HFFc6 (cell line): Measurements from ENCODE around the gene MYO3B. TPM values are rescaled to one million over a fixed set of nuclear protein-coding genes. Genes with fewer than 3 reads are reported as not detected.
"Not testable (repeated sequence)": the region's sequence is repeated elsewhere in the genome, so short reads cannot be mapped to it uniquely, and the experiment has no call there.

Source experiments
- DNase-seq: peaks from one replicate; pipeline ENCODE4 v3.0.0-alpha.2; 2018
- H3K27ac Mint-ChIP-seq: 2 replicates; pipeline ENCODE4 v1.8.0; 2020; ENCODE audit warnings: mild to moderate bottlenecking, mixed read lengths
- H3K27me3 Mint-ChIP-seq: 2 replicates; pipeline ENCODE4 v1.8.0; 2021; ENCODE audit warnings: mild to moderate bottlenecking, moderate library complexity, mixed read lengths; ENCODE audit not compliant: insufficient read depth
- H3K36me3 Mint-ChIP-seq: 2 replicates; pipeline ENCODE4 v1.8.0; 2021; ENCODE audit warnings: low read depth, mixed read lengths
- H3K4me1 Mint-ChIP-seq: 2 replicates; pipeline ENCODE4 v1.8.0; 2020; ENCODE audit warnings: low read depth, mixed read lengths
- H3K4me3 Mint-ChIP-seq: 2 replicates; pipeline ENCODE4 v1.8.0; 2020; ENCODE audit warnings: mild to moderate bottlenecking, moderate library complexity, mixed read lengths
- H3K9me3 Mint-ChIP-seq: 2 replicates; pipeline ENCODE4 v1.8.0; 2020; ENCODE audit warnings: mild to moderate bottlenecking, mixed read lengths
- total RNA-seq, 6 experiments: library from RNA; stranded (reverse); fragmentation: NEBNext Ultra II Directional; extraction: Animal tissue kit (Norgen Biotek cat#: 25700); gene quantifications; 2 replicates in 1 of 6; 3 replicates in 5 of 6; pipeline ENCODE4 v1.2.3, GENCODE V29; 2021
- TF ChIP-seq, protein P1 (sequence below): fragments of 200-600 bp; sonication (generic); IDR thresholded peaks from 2 replicates; pipeline ENCODE4 v1.5.0; 2021; ENCODE audit warnings: antibody characterized with exemption, mild to moderate bottlenecking

The MYO3B gene
- total RNA-seq, 6 experiments from 2014 or later = not detected

DNA sequence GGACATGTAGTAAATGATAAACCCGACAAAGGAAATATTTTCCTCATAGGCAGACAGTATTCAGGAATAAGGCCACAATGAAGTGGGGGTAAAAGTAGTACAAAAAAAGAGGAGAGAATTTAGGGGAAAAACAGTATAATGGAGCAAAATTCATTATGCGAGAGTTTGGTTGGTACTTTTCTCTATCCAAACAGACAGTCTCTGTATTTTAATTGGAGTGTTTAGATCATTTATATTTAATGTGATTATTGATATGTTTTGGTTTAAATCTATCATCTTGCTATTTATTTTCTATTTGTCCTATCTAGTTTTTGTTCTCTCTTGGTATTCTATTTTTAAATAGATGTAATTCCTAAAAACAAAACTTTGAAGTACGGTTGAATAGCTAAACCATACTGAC is 366.9 kb downstream of the MYO3B start:
- TF ChIP-seq, protein P1, sequence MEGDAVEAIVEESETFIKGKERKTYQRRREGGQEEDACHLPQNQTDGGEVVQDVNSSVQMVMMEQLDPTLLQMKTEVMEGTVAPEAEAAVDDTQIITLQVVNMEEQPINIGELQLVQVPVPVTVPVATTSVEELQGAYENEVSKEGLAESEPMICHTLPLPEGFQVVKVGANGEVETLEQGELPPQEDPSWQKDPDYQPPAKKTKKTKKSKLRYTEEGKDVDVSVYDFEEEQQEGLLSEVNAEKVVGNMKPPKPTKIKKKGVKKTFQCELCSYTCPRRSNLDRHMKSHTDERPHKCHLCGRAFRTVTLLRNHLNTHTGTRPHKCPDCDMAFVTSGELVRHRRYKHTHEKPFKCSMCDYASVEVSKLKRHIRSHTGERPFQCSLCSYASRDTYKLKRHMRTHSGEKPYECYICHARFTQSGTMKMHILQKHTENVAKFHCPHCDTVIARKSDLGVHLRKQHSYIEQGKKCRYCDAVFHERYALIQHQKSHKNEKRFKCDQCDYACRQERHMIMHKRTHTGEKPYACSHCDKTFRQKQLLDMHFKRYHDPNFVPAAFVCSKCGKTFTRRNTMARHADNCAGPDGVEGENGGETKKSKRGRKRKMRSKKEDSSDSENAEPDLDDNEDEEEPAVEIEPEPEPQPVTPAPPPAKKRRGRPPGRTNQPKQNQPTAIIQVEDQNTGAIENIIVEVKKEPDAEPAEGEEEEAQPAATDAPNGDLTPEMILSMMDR = no peak
- Mint-ChIP-seq H3K36me3 (no peaks in the 10 kb centered on the region), H3K4me1 (no peaks in the 10 kb centered on the region), H3K4me3 (no peak overlapping the region), H3K27me3 (no peaks in the 10 kb centered on the region; the same call in 1 of the 2 replicates), H3K9me3 (peaks cover 12% of the 10 kb centered on the region), H3K27ac (no peak overlapping the region)
- DNase-seq = no peak

DNA sequence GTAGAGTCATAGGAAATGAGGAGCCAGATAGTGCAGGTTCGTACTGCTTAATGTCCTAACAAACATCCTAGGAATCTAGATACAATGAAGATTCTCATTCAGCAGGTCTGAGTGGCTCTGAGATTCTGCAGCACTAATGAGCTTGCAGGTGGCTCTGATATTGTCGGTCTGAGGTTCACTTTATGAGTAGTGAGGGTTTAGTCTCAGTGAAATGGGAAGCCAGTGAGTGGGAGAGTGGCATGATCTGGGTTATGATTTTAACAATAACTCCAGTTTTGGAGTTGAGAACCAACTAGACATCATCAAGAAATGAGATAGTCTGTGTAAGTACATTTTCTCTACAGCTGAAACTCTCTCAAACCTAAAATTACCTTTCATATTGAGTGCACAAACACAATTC is 370.4 kb downstream of the MYO3B start:
- TF ChIP-seq, protein P1 = no peak
- H3K4me3 Mint-ChIP-seq = no peak overlapping the region
- H3K27ac Mint-ChIP-seq = no peak overlapping the region
- H3K4me1 Mint-ChIP-seq = no peaks in the 10 kb centered on the region
- no peaks in the 10 kb centered on the region; the same call in 1 of the 2 replicates for H3K27me3 Mint-ChIP-seq
- peaks cover 27% of the 10 kb centered on the region for H3K9me3 Mint-ChIP-seq
- H3K36me3 Mint-ChIP-seq = no peaks in the 10 kb centered on the region; the same call in 1 of the 2 replicates
- DNase-seq = no peak

DNA sequence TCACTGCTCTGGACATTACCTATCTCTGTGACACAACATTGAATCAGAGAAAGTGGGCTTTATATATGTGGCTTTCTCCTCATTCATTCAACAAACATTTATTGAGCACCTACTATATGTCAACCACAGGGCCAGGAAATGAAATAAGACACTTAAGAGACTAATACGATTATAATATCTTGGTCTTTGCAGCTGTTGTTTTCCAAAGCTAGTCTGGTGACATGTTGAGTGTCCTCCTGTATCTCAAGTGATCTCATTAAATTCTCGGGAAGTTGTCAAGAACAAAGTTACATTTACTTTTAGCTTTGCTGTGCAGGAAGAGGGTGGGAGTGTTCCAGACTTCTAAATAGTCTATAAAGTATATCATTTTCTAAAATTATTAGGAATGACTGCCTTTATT is 372.6 kb downstream of the MYO3B start:
- peaks cover 5% of the 10 kb centered on the region; the same call in 1 of the 2 replicates for H3K36me3 Mint-ChIP-seq
- no peaks in the 10 kb centered on the region; the same call in 1 of the 2 replicates for H3K27me3 Mint-ChIP-seq
- H3K27ac Mint-ChIP-seq = no peak overlapping the region
- no peak overlapping the region for H3K4me3 Mint-ChIP-seq
- TF ChIP-seq, protein P1 = no peak
- no peak for DNase-seq
- peaks cover 36% of the 10 kb centered on the region for H3K9me3 Mint-ChIP-seq
- no peaks in the 10 kb centered on the region for H3K4me1 Mint-ChIP-seq

GRCh38 chr2:170551899-170552298 is 374.0 kb downstream of the MYO3B start:
- H3K4me1 Mint-ChIP-seq, H3K4me3 Mint-ChIP-seq, H3K27me3 Mint-ChIP-seq, H3K36me3 Mint-ChIP-seq, H3K27ac Mint-ChIP-seq, DNase-seq: not testable (repeated sequence)
- peaks cover 24% of the 10 kb centered on the region for H3K9me3 Mint-ChIP-seq

DNA sequence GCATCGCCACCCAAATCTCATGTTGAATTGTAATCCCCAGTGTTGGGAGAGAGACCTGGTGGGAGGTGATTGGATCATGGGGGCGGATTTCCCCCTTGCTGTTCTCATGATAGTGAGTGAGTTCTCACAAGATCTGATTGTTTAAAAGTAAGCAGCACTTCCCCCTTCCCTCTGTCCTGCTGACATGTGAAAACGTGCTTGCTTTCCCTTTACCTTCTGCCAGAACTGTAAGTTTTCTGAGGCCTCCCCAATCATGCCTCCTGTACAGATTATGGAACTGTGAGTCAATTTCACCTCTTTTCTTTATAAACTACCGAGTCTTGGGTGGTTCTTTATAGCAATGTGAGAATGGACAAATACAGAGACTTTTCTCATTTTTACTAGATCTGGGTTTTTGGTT is 375.8 kb downstream of the MYO3B start:
- TF ChIP-seq, protein P1 = no peak
- H3K27ac Mint-ChIP-seq = no peak overlapping the region
- H3K4me3 Mint-ChIP-seq = no peak overlapping the region
- H3K27me3 Mint-ChIP-seq = no peaks in the 10 kb centered on the region
- H3K36me3 Mint-ChIP-seq = peaks cover 5% of the 10 kb centered on the region; the same call in 1 of the 2 replicates
- H3K9me3 Mint-ChIP-seq = peaks cover 36% of the 10 kb centered on the region
- no peaks in the 10 kb centered on the region for H3K4me1 Mint-ChIP-seq
- no peak for DNase-seq

DNA sequence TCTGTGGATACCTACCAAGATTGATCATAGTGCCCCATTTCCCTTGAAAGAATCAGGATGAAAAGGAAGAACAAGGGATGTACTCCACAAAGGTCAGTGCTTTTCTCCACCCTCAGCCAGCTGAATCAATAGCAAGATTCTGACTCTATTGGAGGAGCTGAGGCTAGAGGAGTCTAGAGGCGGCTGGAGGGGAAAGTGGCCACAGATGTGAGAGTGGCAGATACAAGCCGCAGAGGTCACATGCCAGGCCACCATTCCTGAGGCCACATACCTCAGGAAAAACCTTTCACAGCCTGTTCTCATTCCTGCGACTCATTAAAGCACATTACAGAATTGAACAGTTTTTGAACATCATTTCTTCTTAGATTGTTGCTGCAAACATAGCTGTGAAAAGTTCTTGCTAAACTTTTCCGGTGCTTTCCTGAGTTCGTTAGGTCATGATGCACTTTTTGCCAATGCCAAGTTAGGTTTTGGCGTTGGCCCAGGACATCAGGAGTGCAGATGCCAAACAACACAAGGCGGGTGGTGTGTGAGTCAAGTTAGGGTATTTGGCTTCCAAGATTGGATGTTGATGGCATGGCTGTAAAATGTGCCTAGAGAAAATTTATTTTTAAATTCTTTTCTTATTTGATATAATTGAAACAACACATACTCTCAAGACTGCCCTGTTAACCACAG is 376.5 kb downstream of the MYO3B start:
- Mint-ChIP-seq H3K4me1 (no peaks in the 10 kb centered on the region), H3K27me3 (no peaks in the 10 kb centered on the region), H3K27ac (no peak overlapping the region), H3K4me3 (no peak overlapping the region), H3K36me3 (peaks cover 5% of the 10 kb centered on the region; the same call in 1 of the 2 replicates), H3K9me3 (peaks cover 37% of the 10 kb centered on the region)
- no peak for DNase-seq
- TF ChIP-seq, protein P1 = no peak
